SU-DHL-6 (cell line): ENCODE measurements around the gene GET4.

ENCODE experiments used
- H2AFZ ChIP-seq: fragments of 200-600 bp; sonication (generic); 2 replicates; pipeline ENCODE4 v1.6.1; 2014; ENCODE audit warnings: low read depth, mild to moderate bottlenecking, moderate library complexity, mixed read lengths, antibody characterized with exemption, low read length; ENCODE audit not compliant: severe bottlenecking
- H3F3A ChIP-seq: fragments of 200-600 bp; shearing (Covaris generic); 2 replicates; pipeline ENCODE4 v1.6.0; 2016; ENCODE audit warnings: antibody characterized with exemption, mild to moderate bottlenecking; ENCODE audit not compliant: insufficient read depth
- H3K27ac ChIP-seq: fragments of 200-600 bp; sonication (generic); 2 replicates; pipeline ENCODE4 v1.5.1; 2016; ENCODE audit warnings: low read depth, mild to moderate bottlenecking, low read length, moderate library complexity, mixed read lengths
- H3K27me3 ChIP-seq: fragments of 200-600 bp; sonication (generic), shearing (Covaris generic); 2 replicates; pipeline ENCODE4 v1.6.0; 2014; ENCODE audit warnings: mild to moderate bottlenecking, low read length
- H3K36me3 ChIP-seq: fragments of 200-600 bp; sonication (generic); 2 replicates; pipeline ENCODE4 v1.6.1; 2014; ENCODE audit warnings: mild to moderate bottlenecking, low read length, mixed read lengths
- H3K4me2 ChIP-seq: fragments of 300-600, 200-600 bp; shearing (Covaris generic), sonication (generic); 2 replicates; pipeline ENCODE4 v1.6.0; 2014; ENCODE audit warnings: low read length, low read depth, mild to moderate bottlenecking; ENCODE audit not compliant: poor library complexity, severe bottlenecking
- H3K4me3 ChIP-seq: fragments of 200-600 bp; sonication (generic); 2 replicates; pipeline ENCODE4 v1.5.1; 2014; ENCODE audit warnings: antibody characterized with exemption, low read length, mild to moderate bottlenecking, mixed read lengths; ENCODE audit not compliant: insufficient read depth, poor library complexity, severe bottlenecking
- H3K79me2 ChIP-seq: fragments of 200-600 bp; sonication (generic); 2 replicates; pipeline ENCODE4 v1.6.1; 2014; ENCODE audit warnings: mild to moderate bottlenecking, low read length, moderate library complexity; ENCODE audit not compliant: insufficient read depth
- H3K9ac ChIP-seq: fragments of 200-600 bp; sonication (generic); 2 replicates; pipeline ENCODE4 v1.7.0; 2014; ENCODE audit warnings: mild to moderate bottlenecking, low read length
- H3K9me2 ChIP-seq: fragments of 200-600 bp; sonication (generic); replicated peaks from 2 replicates; pipeline ENCODE4 v1.6.1; 2014; ENCODE audit warnings: low read length; ENCODE audit not compliant: insufficient read depth
- H3K9me3 ChIP-seq: fragments of 200-600 bp; sonication (generic); 2 replicates; pipeline ENCODE4 v1.6.1; 2014; ENCODE audit warnings: low read length, mixed read lengths; ENCODE audit not compliant: insufficient read depth
- H4K20me1 ChIP-seq: fragments of 200-600 bp; sonication (generic); 2 replicates; pipeline ENCODE4 v1.6.1; 2014; ENCODE audit warnings: low read depth, mild to moderate bottlenecking, antibody characterized with exemption, low read length, moderate library complexity, mixed read lengths
- EZH2phosphoT487 ChIP-seq: fragments of 200-600 bp; sonication (generic), shearing (Covaris generic); conservative IDR thresholded peaks from 2 replicates; pipeline ENCODE4 v1.6.1; 2018; ENCODE audit warnings: mild to moderate bottlenecking, antibody characterized with exemption, low read length, moderate library complexity, mixed read lengths
- TF ChIP-seq, protein P1 (sequence below): fragments of 200-600 bp; sonication (generic); IDR thresholded peaks from one replicate; pipeline ENCODE4 v1.5.1; 2017; ENCODE audit warnings: antibody characterized with exemption, mild to moderate bottlenecking, low read length, moderate library complexity; ENCODE audit not compliant: insufficient read depth, poor library complexity, severe bottlenecking

Gene GET4

DNA sequence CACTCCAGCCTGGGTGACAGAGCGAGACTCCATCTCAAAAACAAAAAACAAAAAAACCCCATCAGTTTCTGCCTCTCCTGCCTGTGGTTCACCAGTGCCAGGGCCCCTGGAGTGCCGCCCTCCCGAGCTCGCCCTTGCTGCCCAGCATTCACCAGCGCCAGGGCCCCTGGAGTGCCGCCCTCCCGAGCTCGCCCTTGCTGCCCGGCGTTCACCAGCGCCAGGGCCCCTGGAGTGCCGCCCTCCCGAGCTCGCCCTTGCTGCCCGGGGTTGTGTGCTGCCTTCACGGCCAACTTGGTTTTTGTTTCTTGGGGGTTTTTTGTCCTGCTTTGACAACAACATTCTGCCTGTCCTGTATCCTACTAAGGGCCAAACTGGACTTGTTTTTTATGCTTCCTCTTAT lies 13.2 kb upstream of the GET4 start:
- Histone ChIP-seq H3K79me2 (no peaks in the 10 kb centered on the region), H3K27me3 (no peaks in the 10 kb centered on the region), H3K4me2 (no peak overlapping the region), H2AFZ (no peak overlapping the region), H3K9me2 (no peaks in the 10 kb centered on the region), H3K4me3 (no peak overlapping the region), H3K9me3 (no peaks in the 10 kb centered on the region), H4K20me1 (no peaks in the 10 kb centered on the region), H3K36me3 (peaks cover 3% of the 10 kb centered on the region; the same call in 1 of the 2 replicates), H3K9ac (no peak overlapping the region), H3K27ac (no peak overlapping the region), H3F3A (no peaks in the 10 kb centered on the region)
- TF ChIP-seq EZH2phosphoT487 = no peak
- TF ChIP-seq, protein P1, sequence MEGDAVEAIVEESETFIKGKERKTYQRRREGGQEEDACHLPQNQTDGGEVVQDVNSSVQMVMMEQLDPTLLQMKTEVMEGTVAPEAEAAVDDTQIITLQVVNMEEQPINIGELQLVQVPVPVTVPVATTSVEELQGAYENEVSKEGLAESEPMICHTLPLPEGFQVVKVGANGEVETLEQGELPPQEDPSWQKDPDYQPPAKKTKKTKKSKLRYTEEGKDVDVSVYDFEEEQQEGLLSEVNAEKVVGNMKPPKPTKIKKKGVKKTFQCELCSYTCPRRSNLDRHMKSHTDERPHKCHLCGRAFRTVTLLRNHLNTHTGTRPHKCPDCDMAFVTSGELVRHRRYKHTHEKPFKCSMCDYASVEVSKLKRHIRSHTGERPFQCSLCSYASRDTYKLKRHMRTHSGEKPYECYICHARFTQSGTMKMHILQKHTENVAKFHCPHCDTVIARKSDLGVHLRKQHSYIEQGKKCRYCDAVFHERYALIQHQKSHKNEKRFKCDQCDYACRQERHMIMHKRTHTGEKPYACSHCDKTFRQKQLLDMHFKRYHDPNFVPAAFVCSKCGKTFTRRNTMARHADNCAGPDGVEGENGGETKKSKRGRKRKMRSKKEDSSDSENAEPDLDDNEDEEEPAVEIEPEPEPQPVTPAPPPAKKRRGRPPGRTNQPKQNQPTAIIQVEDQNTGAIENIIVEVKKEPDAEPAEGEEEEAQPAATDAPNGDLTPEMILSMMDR = no peak

DNA sequence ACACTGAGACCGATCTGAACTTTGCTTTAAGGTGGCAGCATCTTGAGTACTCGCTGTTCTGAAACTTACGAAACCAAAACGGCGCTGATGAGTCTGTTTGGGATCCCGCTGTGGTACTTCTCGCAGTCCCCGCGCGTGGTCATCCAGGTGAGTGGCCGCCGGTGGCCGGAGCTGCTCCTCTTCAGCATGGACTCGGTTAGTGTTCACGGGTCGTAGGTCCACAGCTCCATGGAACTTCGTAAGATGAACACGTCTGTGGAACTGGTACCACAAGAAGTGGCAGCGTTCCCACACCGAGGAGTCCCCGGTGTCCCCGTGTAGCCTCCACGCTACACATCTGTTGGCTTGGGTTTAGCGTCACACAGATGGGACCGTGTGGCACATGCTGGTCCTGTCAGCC lies 10.4 kb upstream of the GET4 start:
- H4K20me1 ChIP-seq = no peaks in the 10 kb centered on the region
- no peak overlapping the region for H3K9ac ChIP-seq
- H3K4me3 ChIP-seq = no peak overlapping the region
- no peak overlapping the region for H3K27ac ChIP-seq
- TF ChIP-seq, protein P1 = no peak
- TF ChIP-seq EZH2phosphoT487 = no peak
- H3K9me2 ChIP-seq = no peaks in the 10 kb centered on the region
- peaks cover 3% of the 10 kb centered on the region; the same call in 1 of the 2 replicates for H3K36me3 ChIP-seq
- no peaks in the 10 kb centered on the region for H3K79me2 ChIP-seq
- H3K9me3 ChIP-seq = no peaks in the 10 kb centered on the region
- H2AFZ ChIP-seq = no peak overlapping the region
- H3F3A ChIP-seq = no peaks in the 10 kb centered on the region
- no peak overlapping the region for H3K4me2 ChIP-seq
- H3K27me3 ChIP-seq = no peaks in the 10 kb centered on the region

DNA sequence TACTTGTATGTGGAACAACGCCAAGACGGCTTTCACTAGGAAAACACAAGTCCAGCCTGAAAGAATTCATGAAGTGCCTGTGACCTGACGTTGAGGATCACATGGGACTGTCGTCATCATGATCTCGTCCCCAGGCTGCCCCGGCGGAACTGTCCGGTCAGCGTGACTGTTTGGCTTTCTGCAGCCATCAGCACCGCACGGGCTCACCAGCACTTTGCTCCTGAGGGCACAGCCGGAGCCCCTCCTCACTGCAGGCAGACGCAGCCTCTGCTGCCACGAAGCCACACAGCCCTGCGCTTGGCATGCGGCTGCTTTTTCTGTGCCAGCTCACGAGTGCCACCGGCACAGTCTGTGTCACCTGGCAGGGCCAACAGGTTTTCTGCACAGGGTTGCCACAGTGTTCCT lies 9.4 kb upstream of the GET4 start:
- Histone ChIP-seq H3K36me3 (peaks cover 3% of the 10 kb centered on the region; the same call in 1 of the 2 replicates), H3K4me2 (no peak overlapping the region), H4K20me1 (no peaks in the 10 kb centered on the region), H3K79me2 (no peaks in the 10 kb centered on the region), H2AFZ (no peak overlapping the region), H3F3A (no peaks in the 10 kb centered on the region), H3K27me3 (no peaks in the 10 kb centered on the region), H3K4me3 (no peak overlapping the region), H3K9me3 (no peaks in the 10 kb centered on the region), H3K9me2 (no peaks in the 10 kb centered on the region), H3K27ac (no peak overlapping the region), H3K9ac (no peak overlapping the region)
- no peak for TF ChIP-seq EZH2phosphoT487
- TF ChIP-seq, protein P1 = no peak
